Activated gamma-delta T cell (primary cell): Measurements from ENCODE around the gene INS.
"Not testable (repeated sequence)": the region's sequence is repeated elsewhere in the genome, so short reads cannot be mapped to it uniquely, and the experiment has no call there.

Experiments used
- DNase-seq: peaks from one replicate; lab custom pipeline; 2025; lab: John Stamatoyannopoulos, UW

INS gene

DNA sequence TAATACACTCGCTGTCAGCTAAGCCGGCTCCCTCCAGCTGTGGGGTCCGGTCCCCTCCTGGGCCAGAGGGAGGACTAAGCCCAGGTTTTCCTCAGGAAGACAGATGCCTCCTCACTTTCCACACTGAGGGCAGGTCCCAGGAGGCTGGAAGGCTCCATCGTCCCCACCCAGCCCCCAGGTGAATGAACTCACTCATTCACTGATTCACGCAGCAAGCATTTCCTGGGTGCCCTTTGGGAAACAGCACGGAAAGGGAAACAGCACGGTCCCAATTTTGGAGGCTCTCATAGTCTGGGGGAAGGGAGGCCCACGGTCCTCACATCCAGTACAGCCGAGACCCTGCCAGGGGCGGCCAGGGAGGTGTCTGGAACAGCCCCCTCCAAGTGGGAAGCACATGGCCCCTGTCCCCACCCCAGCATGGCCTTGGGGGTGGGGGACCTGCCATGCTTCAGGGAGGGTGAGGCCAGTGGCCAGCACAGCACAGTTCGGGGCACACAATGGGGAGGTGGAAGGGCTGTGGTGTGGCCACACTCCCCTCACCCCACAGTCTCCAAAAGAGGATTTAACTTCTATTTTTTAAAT, 19.9 kb upstream of the INS start:
- no peak for DNase-seq

DNA sequence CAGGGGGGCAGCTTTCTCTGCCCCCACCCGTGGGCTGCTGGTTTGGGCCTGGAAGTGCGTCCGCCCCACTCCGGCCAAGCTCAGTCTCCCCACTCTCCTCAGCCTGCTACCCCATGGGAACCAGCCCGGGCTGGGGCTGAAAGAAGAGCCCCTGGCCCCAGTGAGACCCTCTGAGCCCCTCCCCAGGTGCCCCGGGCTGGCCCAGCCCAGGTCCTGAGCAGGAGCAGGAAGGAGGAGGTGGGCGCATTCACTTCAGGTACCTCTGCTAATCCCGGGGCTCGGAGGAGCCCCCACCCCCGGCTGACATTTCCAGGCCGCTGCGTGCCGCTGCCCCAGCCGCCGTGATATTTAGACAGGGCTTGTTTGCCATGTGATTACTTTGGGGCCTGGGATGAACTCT, 19.3 kb upstream of the INS start:
- DNase-seq: no peak

DNA sequence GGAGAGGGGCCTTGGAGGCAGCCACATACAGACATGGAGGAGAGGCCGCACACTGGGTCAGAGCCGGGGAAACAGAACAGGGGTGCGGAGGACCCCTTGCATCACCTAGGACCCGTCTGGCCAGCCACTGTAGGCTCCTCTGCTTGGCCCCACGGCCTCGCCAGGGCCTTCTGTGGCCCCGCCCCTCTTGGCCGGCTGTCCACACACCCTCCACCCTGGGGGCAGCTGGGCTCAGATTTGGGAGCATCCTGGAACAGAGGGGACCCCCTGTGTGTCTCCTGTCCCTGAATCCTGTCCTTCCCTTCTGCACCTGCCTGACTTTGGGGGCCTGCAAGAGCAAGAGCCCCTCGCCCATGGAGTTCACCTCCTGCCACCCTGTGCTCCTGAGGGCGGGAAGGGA, 18.5 kb upstream of the INS start:
- DNase-seq: no peak

DNA sequence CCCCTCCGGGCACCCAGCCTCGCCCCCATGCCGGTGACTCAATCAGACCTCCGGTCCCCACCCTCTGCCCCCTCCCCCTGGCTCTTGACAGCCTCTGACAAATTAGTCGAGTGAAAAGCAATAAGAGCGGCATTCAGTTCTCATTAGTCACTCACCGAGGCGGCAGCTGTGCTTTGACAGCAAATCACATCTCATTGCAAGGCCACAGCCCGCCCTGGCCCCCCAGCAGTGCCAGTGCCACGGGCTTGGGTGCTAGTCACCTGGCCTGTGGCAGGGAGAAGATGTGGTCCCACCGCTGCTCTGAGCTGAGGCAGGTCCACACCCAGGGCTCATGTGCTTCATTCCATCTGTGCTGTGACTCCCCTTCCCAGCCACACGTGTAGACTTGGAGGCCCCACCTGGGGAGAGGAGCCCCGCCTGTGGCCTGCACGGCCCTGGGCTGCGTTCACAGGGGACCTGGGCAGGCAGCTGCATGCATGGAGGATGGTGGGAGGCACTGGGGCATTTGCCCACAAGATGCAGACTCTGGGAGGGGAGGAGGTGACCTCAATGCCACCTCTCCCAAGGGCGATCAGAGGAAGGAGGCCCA, 18.0 kb upstream of the INS start:
- no peak for DNase-seq

DNA sequence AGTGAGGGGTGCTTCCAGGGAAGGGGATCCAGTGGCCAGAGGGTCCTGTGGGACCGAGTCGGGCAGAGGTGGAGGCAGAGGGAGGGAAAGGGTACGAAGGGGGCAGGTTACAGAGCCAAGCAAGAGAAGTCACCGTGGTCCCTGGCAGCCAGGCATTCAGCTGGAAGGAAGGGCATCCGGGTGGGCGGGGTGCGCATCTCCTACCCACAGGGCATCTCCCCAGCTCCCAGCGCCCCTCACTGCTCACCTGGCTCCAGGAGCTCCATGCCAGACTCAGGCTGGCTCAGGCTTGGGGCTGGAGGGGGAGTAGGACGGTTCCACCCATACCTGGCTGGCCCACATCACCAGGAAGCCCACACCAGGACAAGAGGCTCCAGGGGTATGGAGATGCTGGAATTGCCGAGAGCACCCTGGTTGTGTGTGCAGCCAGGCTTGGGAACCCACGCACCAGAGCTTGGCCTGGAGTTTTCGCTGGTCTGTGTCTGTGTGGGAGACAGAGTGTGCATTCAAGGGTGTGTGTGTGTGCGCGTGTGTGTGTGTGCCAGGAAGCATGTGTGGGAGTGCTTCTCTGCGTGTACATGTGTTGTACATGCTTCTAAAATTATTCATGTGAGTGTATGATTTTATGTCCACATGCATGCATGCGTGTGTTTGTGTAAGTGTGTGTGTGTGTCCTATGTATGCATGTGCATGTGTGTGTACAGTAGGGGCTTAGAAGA, 17.2 kb upstream of the INS start:
- not testable (repeated sequence) for DNase-seq

DNA sequence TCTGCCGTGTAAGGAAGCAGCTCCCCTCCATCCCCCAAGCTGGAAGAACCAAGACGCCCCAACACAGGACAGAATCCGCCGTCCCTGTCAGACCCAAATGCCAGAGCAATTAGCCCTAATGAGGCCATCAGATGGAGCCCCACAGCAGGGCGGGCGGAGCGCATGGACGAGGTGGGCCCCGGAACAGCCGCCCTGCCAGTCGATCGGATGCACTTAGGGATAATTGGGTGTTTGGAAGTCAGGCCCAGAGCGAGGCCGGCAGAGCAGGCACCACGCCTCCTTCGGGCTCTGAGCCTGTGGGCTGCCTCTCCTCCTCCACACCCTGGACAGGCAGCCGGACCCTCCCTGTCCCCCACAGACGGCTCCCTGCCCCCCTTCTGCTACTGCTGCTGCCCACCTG, 16.1 kb upstream of the INS start:
- DNase-seq: no peak

DNA sequence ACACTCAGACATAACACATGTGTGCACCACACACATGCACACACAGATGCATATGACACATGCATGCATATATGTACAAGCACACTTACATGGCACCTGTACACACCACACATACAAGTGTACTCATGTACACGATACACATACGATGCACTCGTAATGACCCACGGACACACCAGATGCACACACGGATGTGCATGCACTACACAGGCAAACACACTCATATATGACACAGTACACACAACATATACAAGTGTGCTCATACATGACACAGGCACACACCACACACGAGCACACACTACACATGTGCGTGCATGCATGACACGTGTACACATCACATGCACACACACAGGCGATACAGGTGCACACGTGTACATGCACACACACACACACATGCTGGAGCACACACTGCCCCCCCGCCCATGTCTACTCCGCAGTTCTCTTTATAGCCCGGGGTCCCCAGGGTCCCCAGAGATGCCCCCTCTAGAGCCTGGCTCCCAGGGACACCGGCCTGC, 15.4 kb upstream of the INS start:
- no peak for DNase-seq

DNA sequence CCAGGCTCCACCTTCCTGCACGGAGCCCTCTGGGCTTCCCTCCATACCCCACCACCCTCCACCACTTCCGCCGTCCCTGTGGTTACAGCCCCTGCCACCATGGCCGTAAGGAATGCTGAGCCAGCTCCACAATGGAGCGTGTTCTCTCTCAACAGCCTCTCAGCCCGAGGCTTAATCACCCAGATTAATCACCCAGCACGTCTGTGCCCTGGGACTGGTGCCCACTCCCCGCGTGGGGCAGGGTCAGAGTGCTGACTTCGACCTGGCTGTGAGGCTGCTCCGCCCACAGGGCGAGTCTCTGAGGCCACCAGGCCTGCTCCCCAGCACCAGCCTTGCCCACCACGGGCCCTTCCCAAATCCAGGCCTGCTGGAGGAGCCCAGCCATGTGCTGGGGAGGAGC, 14.7 kb upstream of the INS start:
- no peak for DNase-seq

DNA sequence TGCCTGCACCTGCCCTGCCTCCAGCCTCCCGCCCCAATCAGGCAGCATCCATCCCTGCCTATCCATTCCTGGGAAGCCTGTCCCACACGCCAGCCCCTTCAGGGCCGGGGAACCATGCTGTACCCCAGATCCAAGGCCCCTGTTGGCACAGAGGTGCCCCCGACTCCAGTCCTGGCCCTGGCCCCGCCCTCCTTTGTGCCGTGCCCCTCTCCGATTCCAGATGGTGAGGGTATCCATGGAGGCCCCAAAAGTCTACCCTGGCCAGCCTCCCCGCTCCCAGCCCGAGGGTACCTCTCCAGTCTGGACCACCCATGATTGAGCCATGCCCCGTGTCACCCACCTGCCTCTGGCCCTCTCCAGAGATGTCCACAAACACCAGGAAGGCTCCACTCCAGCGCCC, 13.4 kb upstream of the INS start:
- no peak for DNase-seq

DNA sequence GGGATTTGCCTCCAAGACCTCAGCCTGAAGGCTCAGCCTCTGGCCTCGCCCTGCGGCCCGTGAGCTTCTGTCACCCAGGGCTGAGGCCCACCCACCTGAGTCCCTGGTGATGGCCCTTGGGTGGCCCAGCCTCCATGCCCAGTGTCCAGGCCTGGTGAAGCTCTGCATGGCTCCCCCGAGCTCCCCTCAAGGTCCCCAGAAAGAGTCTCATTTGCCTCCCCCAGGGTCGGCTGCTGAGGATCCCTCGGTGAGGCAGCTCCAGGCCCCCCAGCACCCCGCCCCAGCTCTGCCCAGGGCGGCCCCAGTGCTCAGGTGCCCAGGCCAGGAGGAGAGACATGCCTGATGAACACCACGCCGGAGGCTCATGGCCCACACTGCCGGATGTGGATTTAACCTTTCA, 12.8 kb upstream of the INS start:
- DNase-seq: no peak

DNA sequence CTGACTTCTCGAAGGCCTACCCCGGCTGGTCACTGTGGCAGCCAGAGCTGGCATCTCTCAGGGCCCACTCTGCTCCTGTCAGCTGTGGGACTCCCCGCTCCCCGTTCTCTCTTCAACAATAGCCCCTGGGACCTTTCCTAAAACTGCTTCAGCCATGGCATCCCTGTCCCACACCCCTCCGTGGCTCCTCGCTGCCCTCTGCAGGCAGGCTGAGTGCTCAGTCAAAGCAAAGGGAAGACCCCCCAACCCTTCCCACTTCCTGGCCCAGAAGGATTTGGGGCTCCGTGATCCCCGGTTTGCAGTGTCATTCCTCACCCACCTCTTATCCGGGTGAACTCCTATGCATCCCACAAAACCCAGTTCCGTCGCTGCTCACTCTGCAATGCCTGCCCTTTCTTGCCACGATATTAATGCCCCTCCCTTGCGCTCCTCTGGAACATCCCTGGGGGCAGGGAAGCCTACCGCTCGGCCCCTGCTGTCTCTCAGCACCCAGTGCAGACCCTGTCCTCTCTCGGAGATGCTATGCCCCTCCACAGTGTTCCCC, 12.2 kb upstream of the INS start:
- DNase-seq: no peak

DNA sequence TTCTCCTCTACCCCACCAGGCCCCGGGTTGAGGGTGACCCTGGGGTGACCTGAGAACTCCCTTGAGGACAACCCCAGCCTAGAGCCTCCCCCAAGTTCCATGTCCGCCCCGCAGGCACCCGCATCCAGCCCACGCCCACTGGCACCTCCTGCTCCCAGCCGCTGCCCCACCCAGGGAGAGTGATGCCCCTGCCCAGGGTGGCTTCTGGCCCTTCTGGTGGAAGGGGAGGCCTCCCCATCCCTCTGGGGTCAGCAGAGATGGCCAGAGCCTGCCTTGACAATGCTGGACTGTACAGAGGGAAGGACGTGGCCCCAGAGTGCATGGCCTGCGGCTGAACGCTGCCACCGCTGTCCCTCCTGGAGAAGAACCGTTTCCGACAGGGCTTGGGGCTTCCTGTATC, 11.7 kb upstream of the INS start:
- no peak for DNase-seq

DNA sequence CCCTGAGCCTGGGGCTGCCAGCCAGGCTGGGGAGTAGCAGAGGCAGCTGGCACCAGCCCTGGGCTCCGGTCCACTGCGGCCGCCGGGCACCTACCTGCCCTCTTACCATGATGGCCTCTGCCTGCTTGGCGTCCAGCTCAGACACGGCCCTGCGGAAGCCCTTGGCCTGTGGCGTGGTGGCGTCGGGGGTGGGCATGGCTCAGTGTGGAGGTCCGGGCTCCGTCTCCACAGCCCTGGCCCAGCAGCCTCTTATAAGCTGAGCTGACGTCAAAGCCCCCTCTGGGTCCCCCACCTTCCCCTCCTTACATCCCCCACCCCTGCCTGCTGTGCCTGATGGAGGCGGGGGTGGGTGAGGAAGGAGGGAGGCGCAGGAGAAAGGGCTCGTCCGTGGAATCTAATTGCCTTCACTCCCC, 10.6 kb upstream of the INS start, which contains the start of gene TH:
TSS of gene TH (minus strand) at position 225 of the 413 bp plus-strand sequence. CDS start at position 196, 29 bp downstream.
- DNase-seq: no peak

DNA sequence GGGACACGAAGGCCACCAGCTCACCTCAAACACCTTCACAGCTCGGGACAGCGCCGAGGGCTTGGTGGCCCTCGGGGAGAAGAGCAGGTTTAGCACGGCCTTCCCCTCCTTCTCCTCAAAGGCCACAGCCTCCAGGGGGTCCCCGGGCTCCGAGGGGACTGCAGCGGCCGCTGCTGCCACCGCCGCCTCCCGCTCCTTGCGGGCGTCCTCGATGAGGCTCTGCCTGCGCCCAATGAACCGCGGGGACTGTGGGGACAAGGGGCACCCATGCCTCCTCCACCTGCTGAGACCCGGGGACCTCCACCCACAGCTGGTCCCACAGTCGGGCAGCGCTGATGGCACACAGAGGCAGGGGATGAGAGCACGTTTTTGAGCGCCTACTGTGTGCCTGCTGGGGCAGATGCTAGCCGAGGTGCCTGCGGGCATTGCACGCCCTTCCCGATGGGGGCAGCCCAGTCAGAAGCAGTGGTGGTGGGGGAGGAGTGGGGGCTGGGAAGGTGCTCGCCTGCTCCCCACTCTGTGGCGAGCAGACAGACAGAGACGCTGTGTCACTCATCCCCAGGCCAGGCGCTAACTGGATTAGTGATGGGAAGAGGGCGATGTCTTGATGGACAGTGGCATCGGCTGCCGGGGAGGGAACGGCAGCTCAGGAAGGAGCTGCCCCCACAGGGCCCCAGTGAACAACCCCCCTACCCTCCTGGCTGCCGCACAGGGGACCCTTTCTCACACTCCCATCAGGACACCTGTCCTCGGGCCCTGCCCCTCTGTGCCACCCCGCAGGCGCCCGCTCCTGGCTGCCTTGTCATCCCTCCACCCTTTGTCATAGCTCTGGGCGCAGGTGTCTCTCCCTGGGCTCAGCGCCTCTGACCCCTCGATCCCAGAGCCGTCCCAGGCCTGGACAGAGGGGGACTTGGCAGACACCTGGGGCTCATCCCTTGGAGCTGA, 8.9 kb upstream of the INS start:
- DNase-seq: no peak

DNA sequence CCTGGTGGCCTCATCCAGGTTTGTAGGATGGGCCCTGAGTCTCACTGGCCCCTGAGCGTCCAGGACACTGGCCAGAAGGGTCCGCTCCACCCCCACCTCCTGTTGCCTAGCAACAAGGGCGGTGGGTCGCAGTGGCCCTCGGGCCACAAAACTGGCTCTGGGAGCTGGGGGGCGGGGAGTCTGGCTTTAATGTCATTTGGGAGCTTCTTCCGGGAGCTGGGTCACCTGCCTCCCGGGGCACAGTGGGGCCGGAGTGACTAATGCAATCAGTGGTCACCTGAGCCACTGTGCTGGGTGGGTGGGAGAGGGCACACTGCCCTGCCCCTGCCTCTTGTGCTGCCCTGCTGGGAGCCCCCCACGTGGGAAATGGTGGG, 8.0 kb upstream of the INS start:
- DNase-seq: no peak

DNA sequence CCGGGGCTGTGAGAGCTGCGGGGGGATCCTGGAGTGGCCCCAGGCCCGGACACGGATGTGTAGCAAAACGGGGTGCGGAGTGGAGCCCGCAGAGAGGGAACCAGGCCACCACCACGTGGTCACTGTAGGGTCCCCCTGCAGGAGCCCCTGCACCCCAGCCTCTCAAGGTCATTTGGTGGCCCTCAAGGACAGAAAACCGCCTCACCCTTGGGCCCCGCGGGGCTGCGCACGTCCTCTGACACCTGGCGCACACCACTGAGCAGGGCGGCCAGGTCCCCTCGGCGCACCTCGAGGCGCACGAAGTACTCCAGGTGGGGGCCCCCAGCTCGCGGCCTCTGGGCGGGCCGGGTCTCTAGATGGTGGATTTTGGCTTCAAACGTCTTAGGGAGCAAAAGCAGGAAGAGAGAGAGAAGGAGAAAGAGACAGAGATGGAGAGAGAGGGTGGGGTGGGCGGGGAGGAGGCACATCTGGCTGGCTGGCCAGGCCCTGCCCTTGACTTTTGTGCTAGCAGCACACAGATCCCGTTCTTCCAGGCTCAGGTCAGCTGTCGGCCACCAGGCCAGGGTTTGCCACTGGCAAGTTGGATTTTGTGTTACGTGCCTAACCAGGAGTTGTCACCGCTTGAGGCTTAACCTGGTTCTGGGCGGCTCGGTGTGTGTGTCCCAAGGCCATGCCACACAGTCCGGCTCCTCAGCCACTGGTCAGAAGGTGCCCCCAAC, 7.4 kb upstream of the INS start:
- DNase-seq: no peak

DNA sequence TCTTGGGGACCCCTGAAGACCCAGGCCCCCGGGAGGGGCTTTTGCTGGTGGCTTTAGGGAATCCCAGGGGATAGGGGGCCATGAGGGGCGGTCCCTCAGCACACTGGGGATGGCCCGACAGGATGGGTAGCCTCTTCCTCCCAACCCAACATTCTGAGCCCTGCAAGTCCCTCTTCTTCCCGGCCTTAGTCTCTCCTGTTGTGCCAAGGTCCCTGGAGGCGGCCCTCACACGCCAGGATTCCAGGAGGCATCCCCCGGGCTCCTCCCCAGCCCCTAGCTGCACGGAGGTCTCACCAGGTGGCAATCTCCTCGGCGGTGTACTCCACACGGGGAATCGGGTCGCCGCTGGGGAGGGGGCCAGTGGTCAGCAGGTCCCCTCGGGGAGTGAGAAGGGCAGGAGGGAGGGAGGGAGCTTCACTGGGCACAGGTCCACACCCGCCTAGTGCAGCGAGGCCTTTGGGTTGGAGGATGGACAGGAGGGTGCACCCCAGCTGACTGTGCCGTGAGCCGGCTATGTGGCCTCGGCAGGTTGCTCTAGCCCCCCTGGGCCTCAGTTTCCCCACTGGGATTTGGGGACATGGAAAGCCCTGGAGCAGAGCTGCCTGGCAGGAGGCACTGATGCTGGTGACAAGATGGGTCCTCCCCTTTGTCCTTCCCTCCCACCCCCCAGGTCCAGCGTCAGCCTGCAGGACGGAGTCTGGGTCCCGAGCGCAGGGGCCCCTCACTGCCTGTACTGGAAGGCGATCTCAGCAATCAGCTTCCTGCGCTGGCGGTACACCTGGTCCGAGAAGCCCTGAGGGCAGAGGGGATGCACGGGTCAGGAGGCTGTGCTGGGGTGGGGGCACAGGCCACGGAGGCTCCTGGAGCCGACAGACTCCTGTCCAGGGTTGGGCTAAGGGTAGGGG, 6.4 kb upstream of the INS start:
- no peak for DNase-seq

DNA sequence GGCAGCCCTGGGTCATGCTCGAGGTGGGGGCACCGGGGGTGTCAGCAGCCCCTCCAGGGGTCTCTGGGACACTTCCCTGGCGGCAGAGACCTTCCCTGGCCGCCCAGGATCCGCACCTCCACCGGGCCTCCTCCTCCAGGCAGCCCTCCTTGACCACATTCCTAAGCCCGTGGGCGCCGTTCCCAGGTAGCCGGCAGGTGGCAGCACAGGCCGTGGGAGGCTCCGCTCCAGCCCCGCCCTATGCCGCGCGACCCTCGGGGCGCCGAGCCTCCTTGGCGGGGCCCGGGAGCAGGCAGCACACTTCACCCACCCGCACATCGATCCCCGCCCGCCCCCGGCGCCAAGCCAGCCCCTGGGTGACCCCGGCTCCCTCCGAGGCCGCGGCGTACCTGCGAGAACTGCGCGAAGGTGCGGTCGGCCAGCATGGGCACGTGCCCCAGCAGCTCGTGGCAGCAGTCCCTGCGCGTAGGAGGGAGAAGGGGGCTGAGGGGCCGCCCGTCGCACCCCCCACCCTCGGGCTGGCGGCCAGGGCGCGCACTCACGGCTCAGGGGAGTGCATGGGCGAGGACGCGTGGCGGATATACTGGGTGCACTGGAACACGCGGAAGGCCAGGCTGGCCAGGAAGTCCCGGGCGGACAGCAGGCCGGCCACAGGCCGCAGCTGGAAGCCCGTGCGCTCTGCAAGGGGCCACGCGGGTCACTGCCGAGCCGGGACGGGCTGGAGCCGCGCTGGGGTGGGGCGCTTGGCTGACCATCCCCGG, 5.3 kb upstream of the INS start:
- no peak for DNase-seq

DNA sequence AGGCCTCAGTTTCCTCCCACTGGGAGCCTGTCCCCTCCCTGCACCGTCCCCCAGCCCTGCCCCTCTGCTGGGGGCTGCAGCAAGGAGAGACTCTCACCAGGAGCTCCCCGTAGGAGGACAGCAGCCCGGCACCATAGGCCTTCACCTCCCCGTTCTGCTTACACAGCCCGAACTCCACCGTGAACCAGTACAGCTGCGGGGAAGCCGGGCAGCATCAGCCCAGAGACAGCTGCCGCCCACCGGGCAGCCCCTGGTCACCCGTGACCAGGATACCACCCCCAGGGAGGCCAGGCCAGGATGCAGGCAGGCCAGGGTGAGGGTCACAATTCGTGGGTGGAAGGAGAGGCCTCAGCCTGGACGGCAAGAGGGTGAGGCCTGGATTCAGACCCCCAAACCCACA, 4.6 kb upstream of the INS start:
- DNase-seq: no peak
